GDM1 (cell line): ENCODE measurements around the gene SHISA9.

Source experiments
- DNase-seq: peaks from one replicate; lab custom pipeline; 2025; lab: John Stamatoyannopoulos, UW

The SHISA9 gene

GRCh38 chr16:13269359-13269758 is 368.0 kb downstream of the SHISA9 start:
- no peak for DNase-seq

GRCh38 chr16:13269905-13270528 is 368.6 kb downstream of the SHISA9 start:
- no peak for DNase-seq

GRCh38 chr16:13270602-13271001 is 369.2 kb downstream of the SHISA9 start:
- no peak for DNase-seq

- no peak for DNase-seq
Observed at GRCh38 chr16:13289515-13289914, 388.1 kb downstream of the SHISA9 start.
